ENCODE data around the gene TBK1.

DNA sequence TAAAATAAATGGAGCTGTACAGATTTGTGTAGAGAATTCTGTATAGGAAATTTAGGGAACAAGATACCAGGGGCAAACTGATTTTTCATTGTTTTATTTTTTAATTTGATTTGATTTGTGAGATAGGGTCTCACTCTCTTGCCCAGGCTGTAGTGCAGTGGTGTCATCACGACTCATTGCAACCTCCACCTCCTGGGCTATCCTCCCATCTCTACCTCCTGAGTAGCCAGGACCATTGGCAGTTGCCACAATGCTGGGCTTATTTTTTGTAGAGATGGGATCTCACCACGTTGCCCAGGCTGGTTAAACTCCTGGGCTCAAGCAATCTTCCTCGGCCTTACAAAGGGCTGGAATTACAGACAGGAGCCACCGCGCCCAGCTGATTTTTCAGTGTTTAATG lies 18.0 kb upstream of the TBK1 start:
- TF ChIP-seq, protein P1, sequence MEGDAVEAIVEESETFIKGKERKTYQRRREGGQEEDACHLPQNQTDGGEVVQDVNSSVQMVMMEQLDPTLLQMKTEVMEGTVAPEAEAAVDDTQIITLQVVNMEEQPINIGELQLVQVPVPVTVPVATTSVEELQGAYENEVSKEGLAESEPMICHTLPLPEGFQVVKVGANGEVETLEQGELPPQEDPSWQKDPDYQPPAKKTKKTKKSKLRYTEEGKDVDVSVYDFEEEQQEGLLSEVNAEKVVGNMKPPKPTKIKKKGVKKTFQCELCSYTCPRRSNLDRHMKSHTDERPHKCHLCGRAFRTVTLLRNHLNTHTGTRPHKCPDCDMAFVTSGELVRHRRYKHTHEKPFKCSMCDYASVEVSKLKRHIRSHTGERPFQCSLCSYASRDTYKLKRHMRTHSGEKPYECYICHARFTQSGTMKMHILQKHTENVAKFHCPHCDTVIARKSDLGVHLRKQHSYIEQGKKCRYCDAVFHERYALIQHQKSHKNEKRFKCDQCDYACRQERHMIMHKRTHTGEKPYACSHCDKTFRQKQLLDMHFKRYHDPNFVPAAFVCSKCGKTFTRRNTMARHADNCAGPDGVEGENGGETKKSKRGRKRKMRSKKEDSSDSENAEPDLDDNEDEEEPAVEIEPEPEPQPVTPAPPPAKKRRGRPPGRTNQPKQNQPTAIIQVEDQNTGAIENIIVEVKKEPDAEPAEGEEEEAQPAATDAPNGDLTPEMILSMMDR (IDR thresholded peaks at IDR 0.05), result no peak
- no peak for TF ChIP-seq JUN (CRISPR knock-in tag; IDR thresholded peaks at IDR 0.05)
- TF ChIP-seq NR3C1 (CRISPR knock-in tag; conservative IDR thresholded peaks at IDR 0.05; ENCODE audit: low read depth), result no peak
- TF ChIP-seq CBFB (CRISPR knock-in tag; IDR thresholded peaks at IDR 0.05; ENCODE audit: low read depth), result no peak
- TF ChIP-seq TP53 (CRISPR knock-in tag; IDR thresholded peaks at IDR 0.05), result no peak
- TF ChIP-seq ESRRA (CRISPR knock-in tag; IDR thresholded peaks at IDR 0.05; ENCODE audit: borderline replicate concordance), result no peak
- TF ChIP-seq SP1 (CRISPR knock-in tag; conservative IDR thresholded peaks at IDR 0.05), result no peak
